Measurements from ENCODE around the gene GPC5. TPM values are rescaled to one million over a fixed set of nuclear protein-coding genes. Genes with fewer than 3 reads are reported as not detected.

Gene GPC5
- total RNA-seq, 2 experiments from 2014 or later: 0.06 TPM; not detected in 1

DNA sequence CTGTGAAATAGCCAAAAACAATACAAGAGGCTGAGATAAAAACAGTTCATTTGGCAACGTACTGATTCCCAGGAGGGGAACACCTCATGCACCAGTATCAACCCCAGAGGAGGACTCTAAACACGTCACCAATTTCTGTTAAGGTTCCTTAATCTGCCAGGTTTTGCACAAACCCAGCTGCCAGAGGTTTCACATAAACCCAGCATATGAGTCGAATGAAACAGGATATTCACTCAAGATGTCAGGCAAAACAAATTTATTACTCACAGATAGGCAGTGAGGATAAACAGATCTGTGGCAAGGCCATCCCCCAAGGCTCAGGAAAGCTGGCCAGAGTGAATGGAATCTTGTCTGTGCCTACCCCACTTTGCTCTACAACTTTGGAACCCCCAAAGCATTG is 210.9 kb downstream of the GPC5 start:
- ChIA-PET POLR2A (no interaction called here), CTCF (interaction anchor here (0.5 kb wide), 1 partner anchor 32 kb away, joined by 3 read pairs; no protein-coding TSS in a partner anchor)
- Mint-ChIP-seq H3K27me3 (no peaks in the 10 kb centered on the region), H3K4me3 (no peak overlapping the region), H3K27ac (no peak overlapping the region), H3K4me1 (no peaks in the 10 kb centered on the region), H3K9me3 (no peaks in the 10 kb centered on the region), H3K36me3 (ENCODE audit: low read depth) (no peaks in the 10 kb centered on the region)
- DNase-seq: no peak

GRCh38 chr13:91618315-91618714 is 219.9 kb downstream of the GPC5 start:
- Mint-ChIP-seq H3K27me3 (no peaks in the 10 kb centered on the region), H3K4me1 (no peaks in the 10 kb centered on the region), H3K27ac (no peak overlapping the region), H3K4me3 (no peak overlapping the region), H3K9me3 (no peaks in the 10 kb centered on the region), H3K36me3 (ENCODE audit: low read depth) (no peaks in the 10 kb centered on the region)
- DNase-seq: no peak
- ChIA-PET POLR2A (no interaction called here), CTCF (no interaction called here)

DNA sequence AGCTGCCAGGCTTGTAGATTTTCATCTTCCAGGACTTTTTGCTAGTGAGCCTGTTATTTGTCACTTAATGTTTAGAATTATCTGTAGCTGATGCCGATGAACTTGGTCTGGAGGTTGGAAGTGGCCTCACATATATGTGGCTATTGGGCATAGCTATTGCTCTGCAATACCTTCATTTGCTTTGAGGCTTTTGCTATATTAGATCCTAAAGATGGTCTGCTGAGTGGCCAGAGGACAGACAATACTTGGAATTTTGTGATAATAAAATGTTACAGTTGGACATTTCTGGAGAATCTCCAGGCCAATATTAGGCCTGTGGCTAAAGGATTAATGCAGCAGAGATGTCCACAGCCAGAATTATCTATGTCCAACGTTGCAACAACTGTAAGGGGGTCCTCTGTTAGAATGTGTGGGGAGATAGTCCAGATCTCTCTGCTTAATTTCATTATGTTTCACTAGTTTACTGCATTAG is 222.3 kb downstream of the GPC5 start:
- no peaks in the 10 kb centered on the region for H3K9me3 Mint-ChIP-seq
- ChIA-PET POLR2A (no interaction called here), CTCF (no interaction called here)
- no peaks in the 10 kb centered on the region for H3K4me1 Mint-ChIP-seq
- H3K27me3 Mint-ChIP-seq: no peaks in the 10 kb centered on the region
- H3K4me3 Mint-ChIP-seq: no peak overlapping the region
- no peak overlapping the region for H3K27ac Mint-ChIP-seq
- DNase-seq: no peak
- no peaks in the 10 kb centered on the region for H3K36me3 Mint-ChIP-seq (ENCODE audit: low read depth)

DNA sequence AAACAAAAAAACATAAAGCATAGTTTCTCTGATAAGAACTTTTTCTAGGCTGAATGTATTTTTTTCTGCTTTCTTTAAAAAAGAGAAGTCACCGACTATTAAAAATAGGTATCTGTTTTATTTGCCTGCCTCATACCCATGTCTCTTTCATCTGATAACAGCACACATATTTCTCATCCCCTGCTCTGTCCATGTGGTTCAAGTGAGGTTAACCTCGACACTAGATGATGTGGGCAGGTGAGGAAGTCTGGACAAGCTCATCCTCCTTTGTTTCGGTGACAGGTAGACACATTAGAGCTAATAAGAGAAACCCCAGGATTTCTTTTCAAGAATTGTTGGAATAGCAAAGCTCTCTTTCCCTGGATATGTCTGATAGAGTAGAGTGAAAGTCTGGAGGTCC is 222.7 kb downstream of the GPC5 start:
- ChIA-PET CTCF (no interaction called here), POLR2A (no interaction called here)
- Mint-ChIP-seq H3K27me3 (no peaks in the 10 kb centered on the region), H3K36me3 (ENCODE audit: low read depth) (no peaks in the 10 kb centered on the region), H3K9me3 (no peaks in the 10 kb centered on the region), H3K4me1 (no peaks in the 10 kb centered on the region), H3K4me3 (no peak overlapping the region), H3K27ac (no peak overlapping the region)
- no peak for DNase-seq

DNA sequence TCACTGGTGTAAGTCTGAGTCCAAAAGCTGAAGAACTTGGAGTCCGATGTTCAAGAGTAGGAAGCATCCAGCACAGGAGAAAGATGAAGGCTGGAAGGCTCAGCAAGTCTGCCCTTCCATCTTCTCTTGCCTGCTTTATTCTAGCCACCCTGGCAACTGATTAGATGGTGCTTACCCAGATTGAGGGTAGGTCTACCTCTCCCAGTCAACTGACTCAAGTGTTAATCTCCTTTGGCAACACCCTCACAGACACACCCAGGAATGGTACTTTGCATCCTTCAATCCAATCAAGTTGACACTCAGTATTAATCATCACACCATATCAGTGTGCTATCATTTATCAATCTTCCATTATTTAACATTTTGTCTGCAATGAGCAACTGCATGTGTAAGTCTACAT is 223.5 kb downstream of the GPC5 start:
- Mint-ChIP-seq H3K27me3 (no peaks in the 10 kb centered on the region), H3K4me3 (no peak overlapping the region), H3K4me1 (no peaks in the 10 kb centered on the region), H3K36me3 (ENCODE audit: low read depth) (no peaks in the 10 kb centered on the region), H3K9me3 (no peaks in the 10 kb centered on the region), H3K27ac (no peak overlapping the region)
- POLR2A ChIA-PET: no interaction called here
- CTCF ChIA-PET: no interaction called here
- DNase-seq: no peak

DNA sequence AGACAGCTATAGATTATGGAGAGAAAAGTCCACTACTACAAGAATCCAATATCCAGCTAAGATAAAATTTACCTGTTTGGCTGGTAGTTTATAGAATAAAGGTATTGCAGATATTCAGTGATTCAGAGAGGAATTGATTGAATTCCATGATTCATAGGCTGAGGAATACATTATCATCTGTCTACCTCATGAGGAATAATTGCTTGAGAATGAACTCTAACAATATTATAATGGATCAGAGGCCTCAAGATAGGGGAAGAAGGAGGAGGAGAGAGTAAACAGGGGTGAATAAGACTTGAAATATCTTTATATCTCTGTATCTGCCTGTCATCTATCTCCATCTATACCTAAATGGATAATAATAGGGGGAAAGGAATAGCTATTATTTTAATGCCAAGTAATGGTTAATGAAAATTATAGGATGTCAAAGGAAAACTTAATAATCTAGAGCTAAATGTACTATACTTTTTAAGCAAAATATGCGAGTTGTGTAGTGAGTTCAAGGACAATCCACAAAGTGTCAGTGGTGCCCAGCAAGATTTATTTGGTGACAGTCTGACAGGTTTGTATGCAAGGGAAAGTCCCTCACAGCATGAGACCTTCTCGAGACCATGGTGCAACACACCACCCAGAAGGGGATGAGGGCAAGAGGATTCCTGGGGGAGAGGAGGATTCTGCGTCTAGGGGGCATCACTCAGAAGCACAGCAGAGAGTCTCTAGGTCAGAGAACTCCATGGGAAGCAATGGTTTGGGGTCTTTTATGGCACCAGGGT is 224.5 kb downstream of the GPC5 start:
- no peaks in the 10 kb centered on the region for H3K27me3 Mint-ChIP-seq
- no peak overlapping the region for H3K27ac Mint-ChIP-seq
- H3K36me3 Mint-ChIP-seq (ENCODE audit: low read depth): no peaks in the 10 kb centered on the region
- no peaks in the 10 kb centered on the region for H3K9me3 Mint-ChIP-seq
- H3K4me3 Mint-ChIP-seq: no peak overlapping the region
- ChIA-PET POLR2A (no interaction called here), CTCF (no interaction called here)
- DNase-seq: no peak
- H3K4me1 Mint-ChIP-seq: no peaks in the 10 kb centered on the region

- Mint-ChIP-seq H3K27me3 (no peaks in the 10 kb centered on the region), H3K9me3 (no peaks in the 10 kb centered on the region), H3K36me3 (ENCODE audit: low read depth) (no peaks in the 10 kb centered on the region), H3K4me3 (no peak overlapping the region), H3K4me1 (no peaks in the 10 kb centered on the region), H3K27ac (no peak overlapping the region)
- ChIA-PET POLR2A (no interaction called here), CTCF (no interaction called here)
- DNase-seq: no peak
Observed at GRCh38 chr13:91627952-91628739, 229.7 kb downstream of the GPC5 start.

DNA sequence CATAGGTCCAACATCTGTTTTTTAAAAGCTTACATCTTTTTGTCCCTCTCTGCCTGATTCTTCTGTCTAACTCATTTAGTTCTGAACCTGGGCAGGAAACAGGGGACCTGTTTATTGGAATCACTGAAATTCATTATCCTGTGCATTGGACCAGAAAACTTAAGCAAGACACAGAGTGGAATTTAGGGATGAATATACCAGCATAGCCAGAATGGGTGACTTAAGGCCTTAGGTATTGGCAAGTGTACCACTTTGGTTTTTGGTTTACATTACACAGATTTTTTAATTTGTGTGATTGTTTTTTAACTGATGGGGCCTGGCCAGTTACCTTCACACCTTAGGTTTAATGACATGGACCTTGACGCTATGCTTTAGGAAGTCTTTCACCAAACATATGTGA is 232.5 kb downstream of the GPC5 start:
- CTCF ChIA-PET: no interaction called here
- Mint-ChIP-seq H3K4me1 (no peaks in the 10 kb centered on the region), H3K9me3 (no peaks in the 10 kb centered on the region), H3K36me3 (ENCODE audit: low read depth) (no peaks in the 10 kb centered on the region), H3K27ac (no peak overlapping the region), H3K27me3 (no peaks in the 10 kb centered on the region), H3K4me3 (no peak overlapping the region)
- POLR2A ChIA-PET: no interaction called here
- no peak for DNase-seq

GRCh38 chr13:91632086-91632485 is 233.7 kb downstream of the GPC5 start:
- no peak overlapping the region for H3K4me3 Mint-ChIP-seq
- no peaks in the 10 kb centered on the region for H3K9me3 Mint-ChIP-seq
- ChIA-PET CTCF (no interaction called here), POLR2A (no interaction called here)
- DNase-seq: no peak
- H3K27me3 Mint-ChIP-seq: no peaks in the 10 kb centered on the region
- no peak overlapping the region for H3K27ac Mint-ChIP-seq
- H3K36me3 Mint-ChIP-seq (ENCODE audit: low read depth): no peaks in the 10 kb centered on the region
- no peaks in the 10 kb centered on the region for H3K4me1 Mint-ChIP-seq

DNA sequence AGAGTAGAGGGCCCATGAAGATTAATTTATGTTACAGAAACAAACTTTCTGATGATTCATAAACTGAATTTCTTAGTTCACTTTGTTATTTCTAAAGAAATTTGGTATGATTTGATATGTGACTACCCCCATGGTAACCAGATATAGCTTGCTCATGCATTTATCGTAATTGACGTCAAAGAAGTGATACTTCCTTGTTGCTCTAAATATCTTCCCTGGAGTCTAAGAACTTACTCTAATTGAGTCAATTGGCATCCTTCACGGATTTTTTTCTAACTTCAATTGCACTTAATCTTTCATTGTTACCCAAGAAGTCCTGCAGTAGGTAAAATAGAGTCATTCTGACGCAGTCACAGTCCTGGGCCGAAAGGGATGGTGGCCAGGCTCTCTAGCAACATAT is 240.9 kb downstream of the GPC5 start:
- H3K9me3 Mint-ChIP-seq: peaks cover 4% of the 10 kb centered on the region
- no peaks in the 10 kb centered on the region for H3K27me3 Mint-ChIP-seq
- H3K27ac Mint-ChIP-seq: no peak overlapping the region
- H3K36me3 Mint-ChIP-seq (ENCODE audit: low read depth): no peaks in the 10 kb centered on the region
- no peak for DNase-seq
- no peaks in the 10 kb centered on the region for H3K4me1 Mint-ChIP-seq
- POLR2A ChIA-PET: no interaction called here
- H3K4me3 Mint-ChIP-seq: no peak overlapping the region
- CTCF ChIA-PET: no interaction called here

- Mint-ChIP-seq H3K4me3 (no peak overlapping the region), H3K4me1 (no peaks in the 10 kb centered on the region), H3K9me3 (peaks cover 4% of the 10 kb centered on the region), H3K36me3 (ENCODE audit: low read depth) (no peaks in the 10 kb centered on the region), H3K27ac (no peak overlapping the region), H3K27me3 (no peaks in the 10 kb centered on the region)
- ChIA-PET CTCF (no interaction called here), POLR2A (no interaction called here)
- DNase-seq: no peak
Observed at GRCh38 chr13:91643394-91643793, 245.0 kb downstream of the GPC5 start.

- CTCF ChIA-PET: no interaction called here
- H3K27ac Mint-ChIP-seq: no peak overlapping the region
Observed at GRCh38 chr13:91644806-91645205, 246.4 kb downstream of the GPC5 start.

GRCh38 chr13:91647361-91647990 is 249.1 kb downstream of the GPC5 start:
- POLR2A ChIA-PET: no interaction called here
- Mint-ChIP-seq H3K27ac (no peak overlapping the region), H3K9me3 (no peaks in the 10 kb centered on the region), H3K4me1 (no peaks in the 10 kb centered on the region), H3K36me3 (ENCODE audit: low read depth) (no peaks in the 10 kb centered on the region), H3K27me3 (no peaks in the 10 kb centered on the region), H3K4me3 (no peak overlapping the region)
- DNase-seq: no peak
- CTCF ChIA-PET: no interaction called here

More at GRCh38 chr13:91644806-91645205, 246.4 kb downstream of the GPC5 start:
- H3K36me3 Mint-ChIP-seq (ENCODE audit: low read depth): no peaks in the 10 kb centered on the region
- no peaks in the 10 kb centered on the region for H3K27me3 Mint-ChIP-seq
- H3K4me3 Mint-ChIP-seq: no peak overlapping the region
- no peak for DNase-seq
- no peaks in the 10 kb centered on the region for H3K9me3 Mint-ChIP-seq
- POLR2A ChIA-PET: no interaction called here
- no peaks in the 10 kb centered on the region for H3K4me1 Mint-ChIP-seq
